A549 (cell line): ENCODE results near the gene PAM16. TPM values are rescaled to one million over a fixed set of nuclear protein-coding genes. Genes with fewer than 3 reads are reported as not detected.

ENCODE experiments used
- ATAC-seq, 2 experiments: fragments of 200-7000 bp in 1 of 2; fragments of >200 bp in 1 of 2; cut with Nextera tagmentation in 1 of 2; cut with Tn5 transposase in 1 of 2; 3 replicates each; pipeline versions ENCODE4 v1.8.0 to v1.9.1; 2018 to 2020; ENCODE audit warnings: mild to moderate bottlenecking in 1 of 2, moderate library complexity in 1 of 2
- CTCF ChIA-PET: fragments of 300-600 bp; sonication (Branson Sonifier 250); formaldehyde crosslinking; extraction: SDS; loops from one replicate; lab custom pipeline; 2021; ENCODE audit warnings: antibody characterized with exemption, inconsistent platforms; lab: Yijun Ruan, JAX
- POLR2A ChIA-PET: fragments of 350-600 bp; formaldehyde crosslinking; extraction: SDS; loops from one replicate; lab custom pipeline; 2021; ENCODE audit warnings: antibody characterized with exemption, inconsistent platforms; lab: Yijun Ruan, JAX
- DNase-seq, 2 experiments: peaks; one replicate each; pipeline versions ENCODE4 v3.0.0 to v3.0.0-alpha.2; 2011 to 2016; ENCODE audit warnings: low read depth in 1 of 2, low spot score in 1 of 2
- FAIRE-seq: peaks from 2 replicates; lab custom pipeline; 2011; peaks lifted over from hg19 to GRCh38; lab: Jason Lieb, UNC
- H3K27ac ChIP-seq, 2 experiments: fragments of >200 bp; sonication (Bioruptor Twin); formaldehyde crosslinking; 3 replicates each; pipeline ENCODE4 v1.5.1; 2016 to 2017
- H3K4me1 ChIP-seq: fragments of >200 bp; sonication (Bioruptor Twin); formaldehyde crosslinking; 3 replicates; pipeline ENCODE4 v1.6.1; 2016
- H3K4me2 ChIP-seq: fragments of >200 bp; sonication (Bioruptor Twin); formaldehyde crosslinking; 3 replicates; pipeline ENCODE4 v1.6.1; 2016
- H3K4me3 ChIP-seq: fragments of >200 bp; sonication (Bioruptor Twin); formaldehyde crosslinking; 3 replicates; pipeline ENCODE4 v1.5.1; 2016
- H3K9me3 ChIP-seq: fragments of >200 bp; sonication (Bioruptor Twin); formaldehyde crosslinking; 3 replicates; pipeline ENCODE4 v1.6.1; 2016
- BHLHE40 ChIP-seq: IDR thresholded peaks from 2 replicates; pipeline ENCODE4 v1.6.1; 2012; ENCODE audit warnings: low read depth, low read length, inconsistent platforms
- CEBPB ChIP-seq, 2 experiments: fragments of >200 bp in 1 of 2; sonication (Bioruptor Twin) in 1 of 2; formaldehyde crosslinking in 1 of 2; IDR thresholded peaks; 2 replicates each; pipeline ENCODE4 v1.6.1; 2012 to 2016
- CHD2 ChIP-seq: fragments of 150-350 bp; IDR thresholded peaks from 2 replicates; pipeline ENCODE4 v1.6.1; 2014; ENCODE audit warnings: low read length; ENCODE audit not compliant: partially characterized antibody
- EP300 ChIP-seq, 2 experiments: fragments of >200 bp; sonication (Bioruptor Twin); formaldehyde crosslinking; IDR thresholded peaks; 2 replicates in 1 of 2; 3 replicates in 1 of 2; pipeline ENCODE4 v1.6.1; 2016 to 2017
- ESRRA ChIP-seq: fragments of 150-350 bp; IDR thresholded peaks from 2 replicates; pipeline ENCODE4 v1.6.1; 2014; ENCODE audit warnings: mild to moderate bottlenecking, low read length, borderline replicate concordance
- FOSB ChIP-seq: fragments of 250-450 bp; sonication (Bioruptor Pico); IDR thresholded peaks from 2 replicates; pipeline ENCODE4 v1.5.0; 2020; ENCODE audit warnings: mild to moderate bottlenecking, moderate library complexity
- FOSL2 ChIP-seq, 2 experiments: fragments of 450-650 bp in 1 of 2; fragments of >200 bp in 1 of 2; sonication (Bioruptor Twin) in 1 of 2; formaldehyde crosslinking; IDR thresholded peaks; 2 replicates each; pipeline versions ENCODE4 v1.5.0 to v1.6.1; 2016 to 2020; ENCODE audit warnings: mild to moderate bottlenecking in 1 of 2, moderate library complexity in 1 of 2
- HOXA7 ChIP-seq: fragments of 250-450 bp; sonication (Bioruptor Pico); IDR thresholded peaks from 2 replicates; pipeline ENCODE4 v1.5.0; 2020; ENCODE audit warnings: mild to moderate bottlenecking, moderate library complexity
- JUN ChIP-seq, 2 experiments: fragments of >200 bp; sonication (Bioruptor Twin); formaldehyde crosslinking; IDR thresholded peaks; 2 replicates in 1 of 2; 3 replicates in 1 of 2; pipeline ENCODE4 v1.6.1; 2016 to 2017
- MAX ChIP-seq: IDR thresholded peaks from 2 replicates; pipeline ENCODE4 v1.6.1; 2012
- NFE2L2 ChIP-seq: fragments of 150-350 bp; conservative IDR thresholded peaks from 2 replicates; pipeline ENCODE4 v1.6.1; 2014; ENCODE audit warnings: low read length
- NPAS2 ChIP-seq: fragments of 250-450 bp; sonication (Bioruptor Pico); IDR thresholded peaks from 2 replicates; pipeline ENCODE4 v1.8.0; 2022; ENCODE audit warnings: mild to moderate bottlenecking, moderate library complexity, borderline replicate concordance
- PBX3 ChIP-seq: IDR thresholded peaks from 2 replicates; pipeline ENCODE4 v1.6.1; 2012
- SREBF2 ChIP-seq: fragments of 450-650 bp; IDR thresholded peaks from 2 replicates; pipeline ENCODE4 v1.6.1; 2014; ENCODE audit warnings: mild to moderate bottlenecking, moderate library complexity
- ZFP36 ChIP-seq: fragments of 450-650 bp; IDR thresholded peaks from 2 replicates; pipeline ENCODE4 v1.6.1; 2014; ENCODE audit warnings: borderline replicate concordance; ENCODE audit not compliant: partially characterized antibody
- WGBS: methylation state at CpG from one replicate; pipeline ENCODE4 v1.1.6; 2017; ENCODE audit errors: missing lambda C conversion rate; 5-methylcytosine and 5-hydroxymethylcytosine counted together
- polyA plus RNA-seq, 4 experiments: library from polyadenylated mRNA; depleted of rRNA in 3 of 4; stranded (reverse); fragments of >200 nt; fragmentation: RNase III in 1 of 4; extraction: RNeasy Plus Mini Kit Qiagen cat#74134 plus additional on column Dnase treatment in 1 of 4; gene quantifications; 2 replicates in 3 of 4; 3 replicates in 1 of 4; pipeline ENCODE4 v1.2.3, GENCODE V29; 2011 to 2017
- TF ChIP-seq, protein P1 (sequence below): fragments of >200 bp; sonication (Bioruptor Twin); formaldehyde crosslinking; IDR thresholded peaks from 2 replicates; pipeline ENCODE4 v1.6.1; 2016
- TF ChIP-seq, protein P2 (sequence below): fragments of 150-350 bp; IDR thresholded peaks from 2 replicates; pipeline ENCODE4 v1.6.1; 2014; ENCODE audit warnings: low read depth, mild to moderate bottlenecking, low read length

The PAM16 gene
- polyA plus RNA-seq, 2 of the 4 experiments (the other 2 are of a cell fraction), result 55.1 to 59.1 TPM

DNA sequence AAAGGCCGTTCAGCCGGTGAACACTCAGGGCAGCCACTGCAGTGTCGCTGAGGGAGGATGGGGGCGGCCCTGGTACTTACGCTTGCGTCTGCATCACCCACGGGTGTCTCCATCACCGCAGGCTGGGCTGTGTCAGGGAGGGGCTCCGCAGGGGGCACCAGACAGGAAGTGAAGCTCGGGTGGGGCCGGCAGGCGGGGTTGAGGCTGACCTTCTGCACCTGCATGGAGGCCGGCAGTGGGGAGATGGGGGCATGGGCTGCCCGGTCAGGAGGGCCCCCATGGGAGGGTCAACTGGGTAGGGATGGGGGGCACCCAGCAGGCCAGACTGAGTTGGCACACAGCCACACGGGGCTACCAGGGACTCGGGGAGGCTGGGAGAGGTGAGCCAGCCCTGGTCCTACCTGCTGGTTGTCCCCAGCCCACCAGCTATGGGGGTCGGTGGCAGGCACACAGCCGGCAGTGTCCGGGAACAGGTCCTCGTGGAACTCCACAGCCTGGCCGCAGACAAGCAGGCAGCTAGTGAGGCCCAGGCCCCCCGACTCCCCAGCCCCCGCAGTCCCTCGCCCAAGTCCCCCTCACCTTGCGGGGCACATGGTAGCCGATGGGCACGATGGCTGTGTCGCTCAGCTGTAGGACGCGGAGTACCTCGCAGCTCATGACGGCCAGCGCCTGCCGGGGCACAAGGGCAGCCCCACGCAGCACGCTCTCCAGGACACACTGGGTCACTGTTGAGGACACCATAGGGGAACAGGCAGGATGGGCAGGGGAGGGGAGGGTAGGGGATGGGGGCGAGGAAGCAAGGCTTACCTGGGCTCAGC, 13.3 kb upstream of the PAM16 start (continued):
- TF ChIP-seq FOSL2 (IDR thresholded peaks at IDR 0.05), result no peak
- TF ChIP-seq FOSL2 (CRISPR knock-in tag; IDR thresholded peaks at IDR 0.05), result no peak
- TF ChIP-seq CHD2, result no peak
- TF ChIP-seq CEBPB (IDR thresholded peaks at IDR 0.05), result no peak
- TF ChIP-seq HOXA7 (CRISPR knock-in tag), result no peak
- no peak for TF ChIP-seq FOSB (CRISPR knock-in tag)
- TF ChIP-seq BHLHE40, result no peak
- TF ChIP-seq PBX3, result no peak
- no peak for TF ChIP-seq ESRRA
- TF ChIP-seq, protein P1, sequence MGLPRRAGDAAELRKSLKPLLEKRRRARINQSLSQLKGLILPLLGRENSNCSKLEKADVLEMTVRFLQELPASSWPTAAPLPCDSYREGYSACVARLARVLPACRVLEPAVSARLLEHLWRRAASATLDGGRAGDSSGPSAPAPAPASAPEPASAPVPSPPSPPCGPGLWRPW, result no peak
- no peak for TF ChIP-seq NFE2L2

DNA sequence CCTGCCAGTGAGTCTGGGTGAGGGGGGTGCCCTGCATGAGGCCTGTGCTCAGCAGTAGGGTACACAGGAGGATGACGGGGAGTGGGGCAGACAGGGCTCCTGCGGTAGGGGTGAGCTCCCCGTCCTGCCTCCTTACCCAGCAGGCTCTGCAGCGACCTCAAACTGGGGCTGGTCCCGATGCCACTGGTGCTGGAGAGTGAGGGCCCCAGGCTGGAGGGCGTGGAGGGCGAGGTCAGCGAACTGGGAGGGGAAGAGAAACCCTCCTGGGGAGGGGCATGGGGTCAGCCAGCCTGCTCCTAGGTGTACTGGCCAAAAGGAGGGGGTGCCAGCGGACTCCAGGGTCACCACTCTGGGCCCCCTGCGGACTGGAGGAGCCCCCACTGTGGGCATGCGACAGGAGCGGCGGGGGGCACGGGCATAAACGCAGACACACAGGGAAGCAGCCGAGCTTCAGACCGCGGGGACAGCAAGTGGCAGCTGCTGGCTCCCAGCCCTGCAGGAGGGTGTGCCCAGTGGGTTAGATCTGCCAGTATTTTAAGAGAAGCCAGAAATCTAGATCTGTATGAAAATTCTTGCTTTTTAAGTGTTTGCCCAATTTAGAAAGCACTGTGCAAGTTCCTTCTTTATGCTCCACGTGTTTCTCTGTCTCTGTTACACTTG, 11.5 kb upstream of the PAM16 start:
- no peaks in the 10 kb centered on the region for H3K9me3 ChIP-seq
- WGBS, result 83% methylated on average over 15 of the region's 19 CpGs
- no peak for ATAC-seq
- H3K4me2 ChIP-seq, result no peak overlapping the region
- H3K4me3 ChIP-seq, result no peak overlapping the region
- no peak for TF ChIP-seq SREBF2
- DNase-seq, result no peak
- ChIA-PET POLR2A (no interaction called here), CTCF (interaction anchor here (14.1 kb wide), 1 partner anchor 37 kb away, joined by 833 read pairs; no protein-coding TSS in a partner anchor)
- H3K4me1 ChIP-seq, result peaks cover 13% of the 10 kb centered on the region; the same call in 2 of the 3 replicates
- H3K27ac ChIP-seq, result no peak overlapping the region
- no peak for FAIRE-seq

- FAIRE-seq (no peak), ATAC-seq (no peak), DNase-seq (no peak)
- H3K9me3 ChIP-seq, result no peaks in the 10 kb centered on the region
- CTCF ChIA-PET, result interaction anchor here (1.1 to 14.1 kb wide), 4 partner anchors 18 to 73 kb away, joined by 3 to 833 read pairs (median 25); no protein-coding TSS in a partner anchor
- WGBS, result 87% methylated on average over 11 of the region's 12 CpGs
- no peak overlapping the region for H3K27ac ChIP-seq
- H3K4me3 ChIP-seq, result no peak overlapping the region
- H3K4me2 ChIP-seq, result no peak overlapping the region
- TF ChIP-seq NPAS2 (CRISPR knock-in tag) (no peak), MAX (no peak), JUN (IDR thresholded peaks at IDR 0.05) (no peak), EP300 (IDR thresholded peaks at IDR 0.05) (no peak), ESRRA (no peak), ZFP36 (no peak)
- TF ChIP-seq, protein P2, sequence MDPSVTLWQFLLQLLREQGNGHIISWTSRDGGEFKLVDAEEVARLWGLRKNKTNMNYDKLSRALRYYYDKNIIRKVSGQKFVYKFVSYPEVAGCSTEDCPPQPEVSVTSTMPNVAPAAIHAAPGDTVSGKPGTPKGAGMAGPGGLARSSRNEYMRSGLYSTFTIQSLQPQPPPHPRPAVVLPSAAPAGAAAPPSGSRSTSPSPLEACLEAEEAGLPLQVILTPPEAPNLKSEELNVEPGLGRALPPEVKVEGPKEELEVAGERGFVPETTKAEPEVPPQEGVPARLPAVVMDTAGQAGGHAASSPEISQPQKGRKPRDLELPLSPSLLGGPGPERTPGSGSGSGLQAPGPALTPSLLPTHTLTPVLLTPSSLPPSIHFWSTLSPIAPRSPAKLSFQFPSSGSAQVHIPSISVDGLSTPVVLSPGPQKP, result no peak
- POLR2A ChIA-PET, result no interaction called here
- peaks cover 13% of the 10 kb centered on the region; the same call in 2 of the 3 replicates for H3K4me1 ChIP-seq
Measured at GRCh38 chr16:4361944-4362311, 10.8 kb upstream of the PAM16 start.
